GM20000 (cell line): ENCODE results near the gene CLDN24.

Experiments
- DNase-seq: peaks from one replicate; pipeline ENCODE4 v3.0.0; 2012; ENCODE audit warnings: low spot score
- TF ChIP-seq, protein P1 (sequence below): IDR thresholded peaks from 2 replicates; pipeline ENCODE4 v1.5.1; 2012; ENCODE audit warnings: mild to moderate bottlenecking, control low read depth; ENCODE audit errors: extremely low read depth, missing control alignments

The CLDN24 gene

DNA sequence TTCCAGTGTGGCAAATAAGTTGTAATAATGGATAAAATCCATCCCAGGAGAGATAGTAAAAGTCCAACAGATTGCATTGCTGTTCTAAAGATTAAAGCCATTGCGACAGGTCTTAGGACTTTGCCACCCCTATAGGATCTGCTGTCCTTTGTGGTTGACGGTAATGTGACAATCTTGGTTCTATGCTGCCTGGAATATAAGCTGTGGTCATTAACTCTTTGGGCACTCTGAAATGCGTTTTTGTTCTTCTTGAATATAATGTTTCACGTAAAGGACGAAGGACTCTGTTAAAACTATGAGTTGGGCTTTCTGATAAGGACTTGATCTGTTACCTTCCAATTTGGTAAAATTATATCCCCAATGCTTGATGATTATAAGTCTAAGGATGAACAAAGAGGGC, at the start of gene CLDN24:
Gene CLDN24 (minus strand): TSS at position 101 of the 400 bp plus-strand sequence. CDS start 0 bp downstream, at position 101.
- no peak for DNase-seq
- TF ChIP-seq, protein P1, sequence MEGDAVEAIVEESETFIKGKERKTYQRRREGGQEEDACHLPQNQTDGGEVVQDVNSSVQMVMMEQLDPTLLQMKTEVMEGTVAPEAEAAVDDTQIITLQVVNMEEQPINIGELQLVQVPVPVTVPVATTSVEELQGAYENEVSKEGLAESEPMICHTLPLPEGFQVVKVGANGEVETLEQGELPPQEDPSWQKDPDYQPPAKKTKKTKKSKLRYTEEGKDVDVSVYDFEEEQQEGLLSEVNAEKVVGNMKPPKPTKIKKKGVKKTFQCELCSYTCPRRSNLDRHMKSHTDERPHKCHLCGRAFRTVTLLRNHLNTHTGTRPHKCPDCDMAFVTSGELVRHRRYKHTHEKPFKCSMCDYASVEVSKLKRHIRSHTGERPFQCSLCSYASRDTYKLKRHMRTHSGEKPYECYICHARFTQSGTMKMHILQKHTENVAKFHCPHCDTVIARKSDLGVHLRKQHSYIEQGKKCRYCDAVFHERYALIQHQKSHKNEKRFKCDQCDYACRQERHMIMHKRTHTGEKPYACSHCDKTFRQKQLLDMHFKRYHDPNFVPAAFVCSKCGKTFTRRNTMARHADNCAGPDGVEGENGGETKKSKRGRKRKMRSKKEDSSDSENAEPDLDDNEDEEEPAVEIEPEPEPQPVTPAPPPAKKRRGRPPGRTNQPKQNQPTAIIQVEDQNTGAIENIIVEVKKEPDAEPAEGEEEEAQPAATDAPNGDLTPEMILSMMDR = no peak

DNA sequence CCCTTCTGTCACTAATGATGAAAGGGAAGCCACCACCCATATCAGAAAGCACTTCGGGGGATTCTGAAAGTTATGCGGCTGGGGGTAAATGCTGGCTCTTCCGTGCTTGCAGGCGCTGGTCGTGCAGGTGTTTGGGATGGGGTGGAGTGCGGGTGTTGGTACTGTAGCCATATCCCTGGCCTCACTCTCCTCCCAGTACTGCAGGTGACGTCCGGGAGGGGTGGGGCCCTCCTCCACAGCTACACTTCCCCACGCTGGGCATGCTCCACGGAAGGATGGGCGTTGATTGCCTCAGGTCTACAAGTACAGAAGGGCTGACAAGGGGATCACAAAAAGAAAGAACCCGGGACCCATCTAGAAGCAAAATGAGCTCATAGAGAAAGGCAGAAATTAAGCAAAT, 48.6 kb upstream of the CLDN24 start:
- TF ChIP-seq, protein P1 = no peak
- DNase-seq = no peak

DNA sequence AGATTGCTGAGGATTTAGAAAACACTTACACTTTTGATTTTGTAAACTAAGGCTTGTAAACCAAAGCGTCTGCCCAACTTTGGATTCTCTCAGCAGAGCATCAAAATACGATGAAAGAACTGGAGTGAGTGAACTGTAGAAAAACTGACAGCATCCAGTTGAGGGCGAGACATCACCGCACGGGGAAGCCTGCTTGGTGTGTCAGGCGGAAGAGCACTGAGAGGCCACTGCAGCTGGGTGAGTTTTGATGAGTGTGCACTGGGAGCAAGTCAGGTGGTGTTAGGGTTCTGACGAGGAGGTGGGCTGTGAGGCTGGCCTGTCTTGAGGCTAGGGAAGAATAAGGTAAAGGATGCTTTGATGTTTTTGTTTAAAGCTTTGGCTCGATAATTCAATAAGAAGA, 46.8 kb upstream of the CLDN24 start:
- no peak for DNase-seq
- TF ChIP-seq, protein P1 = no peak

DNA sequence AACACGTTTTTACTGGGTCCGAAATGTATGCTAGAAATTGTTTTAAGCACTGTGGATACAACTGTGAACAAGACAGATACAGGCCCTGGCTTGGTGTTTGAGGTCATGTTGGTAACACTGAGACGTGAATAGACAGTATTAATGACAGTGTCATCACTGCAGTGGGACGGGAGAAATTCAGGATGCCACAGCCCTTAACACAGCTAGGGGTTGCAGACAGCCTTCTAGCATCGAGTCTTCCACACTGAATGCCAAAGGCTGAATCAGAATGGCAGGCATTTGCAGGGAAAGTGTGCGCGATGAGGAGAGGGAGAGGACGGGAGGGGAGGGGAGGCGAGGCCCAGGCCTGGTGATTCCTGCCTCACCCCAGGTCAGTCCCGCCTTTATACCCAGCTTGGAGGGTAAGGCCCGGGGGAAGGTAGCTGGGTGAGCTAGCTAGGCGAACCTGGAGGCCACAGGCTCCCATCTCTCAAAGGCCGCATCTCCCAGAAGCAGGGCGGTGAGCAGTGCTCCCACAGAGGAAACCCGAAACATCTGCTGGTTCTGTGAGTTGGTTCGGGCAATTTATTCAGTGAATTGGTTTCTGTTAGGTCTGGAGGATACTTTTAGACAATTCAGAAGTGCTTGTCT, 44.1 kb upstream of the CLDN24 start:
- no peak for DNase-seq
- TF ChIP-seq, protein P1 = no peak

DNA sequence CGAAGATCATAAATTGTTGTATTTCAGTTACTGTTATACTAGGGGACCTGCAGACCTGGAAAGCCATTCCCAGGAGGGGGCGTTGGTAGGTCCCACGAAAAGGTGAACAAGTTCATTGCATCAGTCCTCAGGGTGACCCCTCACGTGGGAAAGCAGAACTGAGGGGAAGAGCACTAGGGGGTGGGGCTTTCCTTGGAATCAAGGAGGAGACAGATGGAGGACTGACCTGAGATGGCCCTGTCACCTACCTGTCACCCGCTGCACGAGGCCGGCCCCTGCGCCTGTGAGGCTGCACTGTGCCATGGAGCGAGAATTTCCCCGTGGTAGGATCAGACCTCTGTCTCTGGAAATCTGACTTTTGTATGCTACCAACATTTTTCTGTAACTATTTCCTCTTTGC, 41.8 kb upstream of the CLDN24 start:
- TF ChIP-seq, protein P1 = no peak
- no peak for DNase-seq

DNA sequence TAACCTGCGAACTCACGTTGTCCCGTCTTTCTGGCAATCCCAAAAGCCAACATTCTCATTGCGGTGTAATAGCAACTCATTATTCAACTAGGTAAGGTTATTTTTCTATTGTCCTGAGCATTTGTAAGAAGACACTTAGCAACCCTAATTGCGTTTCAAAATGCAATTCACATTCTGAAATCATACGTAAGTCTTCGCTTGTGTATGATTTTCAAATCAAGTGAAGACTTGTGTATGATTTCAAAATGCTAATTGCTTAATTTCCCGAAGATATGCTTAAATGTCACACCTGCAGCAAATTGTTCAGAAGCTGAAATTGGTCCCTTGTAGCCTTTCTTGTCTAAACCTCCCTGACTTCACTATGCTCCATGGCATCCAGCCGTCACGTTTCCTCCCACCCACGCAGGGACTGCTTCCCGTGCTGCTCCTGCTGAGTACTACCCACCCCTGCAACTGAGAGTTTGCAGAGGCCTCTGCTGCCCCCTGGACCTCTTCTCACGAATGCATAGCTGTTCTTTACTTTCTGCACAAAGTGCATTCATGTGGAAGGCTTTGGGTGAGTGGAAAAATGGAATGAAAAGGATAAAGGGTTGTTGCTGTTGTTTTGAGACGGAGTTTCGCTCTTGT, 40.8 kb upstream of the CLDN24 start:
- TF ChIP-seq, protein P1 = no peak
- no peak for DNase-seq

DNA sequence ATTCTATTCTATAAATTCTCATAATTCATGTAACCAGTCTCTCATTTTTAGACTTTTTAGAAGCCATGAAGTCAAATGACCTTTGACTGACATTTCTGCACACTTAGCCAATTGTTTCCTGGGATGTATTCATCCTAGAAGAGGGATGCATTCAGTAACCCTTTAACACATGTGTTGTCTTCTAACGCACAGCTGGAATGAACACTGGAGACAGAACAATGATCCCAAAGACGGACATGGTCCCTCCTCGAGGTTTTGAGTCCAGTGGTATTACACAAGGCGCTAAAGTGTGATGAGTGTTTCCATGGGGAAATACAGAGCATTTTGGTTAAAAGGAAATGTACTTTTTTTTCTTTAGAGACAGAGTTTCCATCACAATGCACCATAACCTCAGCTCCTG, 39.8 kb upstream of the CLDN24 start:
- no peak for DNase-seq
- TF ChIP-seq, protein P1 = no peak
